ENCODE data around the gene RNU1-2.

RNU1-2 gene

DNA sequence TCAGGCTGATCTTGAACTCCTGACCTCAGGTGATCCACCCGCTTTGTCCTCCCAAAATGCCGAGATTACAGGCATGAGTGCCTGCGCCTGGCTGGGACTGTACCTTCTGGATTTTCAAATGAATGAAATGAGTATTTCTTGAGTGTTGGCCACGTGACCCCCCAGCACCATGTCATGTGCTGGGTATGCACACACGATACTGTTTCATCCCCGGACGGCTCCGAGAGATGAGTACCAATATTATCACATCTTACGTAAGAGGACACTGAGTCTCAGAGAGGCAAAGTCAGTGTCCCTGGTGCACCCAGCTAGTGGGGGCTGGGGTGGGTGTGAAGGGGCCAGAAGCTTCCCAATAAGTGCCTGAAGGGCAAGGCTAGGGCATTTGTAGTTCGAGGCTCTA is 25.2 kb downstream of the RNU1-2 start:
- H3K36me3 ChIP-seq: no peaks in the 10 kb centered on the region
- no peak for TF ChIP-seq CTCF (IDR thresholded peaks at IDR 0.05)

GRCh38 chr1:16921391-16922185 is 25.8 kb downstream of the RNU1-2 start, which contains the start of gene CROCC:
CROCC (plus strand) TSS chr1:16921931; CDS start chr1:16922019, 88 bp downstream.
- no peaks in the 10 kb centered on the region for H3K36me3 ChIP-seq
- H3K4me3 ChIP-seq (ENCODE audit: low read depth in 1 of 2, low read length in 1 of 2): no peak within 1 kb of the TSS
- H3K4me1 ChIP-seq (ENCODE audit: control insufficient read depth in 1 of 2, insufficient read depth in 1 of 2, low read depth in 1 of 2, low read length in 1 of 2): peaks cover 0 to 8% of the 10 kb centered on the region in 2 experiments
- peaks cover 27% of the 10 kb centered on the region for H3K27me3 ChIP-seq
- H3K9me3 ChIP-seq: no peaks in the 10 kb centered on the region
- H3K27ac ChIP-seq: no peak within 1 kb of the TSS
- TF ChIP-seq CTCF (IDR thresholded peaks at IDR 0.05): no peak

More for the DNA sequence above, 25.2 kb downstream of the RNU1-2 start:
- no peak overlapping the region for H3K4me3 ChIP-seq (ENCODE audit: low read depth in 1 of 2, low read length in 1 of 2)
- peaks cover 0 to 8% of the 10 kb centered on the region in 2 experiments for H3K4me1 ChIP-seq (ENCODE audit: control insufficient read depth in 1 of 2, insufficient read depth in 1 of 2, low read depth in 1 of 2, low read length in 1 of 2)
- no peak overlapping the region for H3K27ac ChIP-seq
- H3K27me3 ChIP-seq: peaks cover 27% of the 10 kb centered on the region
- no peaks in the 10 kb centered on the region for H3K9me3 ChIP-seq

DNA sequence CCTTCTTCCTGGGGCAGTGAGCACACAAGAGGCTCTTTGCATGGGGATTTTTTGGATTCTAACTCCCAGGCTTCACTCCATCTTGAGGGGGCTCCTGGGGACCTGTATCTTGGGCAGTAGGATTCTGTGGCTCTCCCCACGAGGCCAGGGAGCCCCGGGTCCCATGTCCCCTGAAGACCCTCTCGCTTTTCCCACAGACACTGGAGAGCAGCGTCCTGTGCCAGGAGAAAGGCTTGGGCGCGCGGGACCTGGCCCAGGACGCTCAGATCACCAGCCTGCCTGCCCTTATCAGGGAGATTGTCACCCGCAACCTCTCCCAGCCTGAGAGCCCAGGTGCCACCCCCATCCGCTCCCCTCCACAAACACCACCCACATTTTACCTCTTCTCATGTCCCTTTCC is 26.7 kb downstream of the RNU1-2 start:
- Histone ChIP-seq H3K9me3 (no peaks in the 10 kb centered on the region), H3K27ac (no peak overlapping the region), H3K27me3 (peaks cover 27% of the 10 kb centered on the region), H3K4me3 (ENCODE audit: low read depth in 1 of 2, low read length in 1 of 2) (no peak overlapping the region), H3K36me3 (no peaks in the 10 kb centered on the region), H3K4me1 (ENCODE audit: control insufficient read depth in 1 of 2, insufficient read depth in 1 of 2, low read depth in 1 of 2, low read length in 1 of 2) (peaks cover 0 to 8% of the 10 kb centered on the region in 2 experiments)
- TF ChIP-seq CTCF (IDR thresholded peaks at IDR 0.05): no peak

GRCh38 chr1:16922885-16923431 is 27.2 kb downstream of the RNU1-2 start:
- Histone ChIP-seq H3K27ac (no peak overlapping the region), H3K36me3 (no peaks in the 10 kb centered on the region), H3K4me3 (ENCODE audit: low read depth in 1 of 2, low read length in 1 of 2) (no peak overlapping the region), H3K9me3 (no peaks in the 10 kb centered on the region), H3K27me3 (peaks cover 27% of the 10 kb centered on the region), H3K4me1 (ENCODE audit: control insufficient read depth in 1 of 2, insufficient read depth in 1 of 2, low read depth in 1 of 2, low read length in 1 of 2) (peaks cover 0 to 8% of the 10 kb centered on the region in 2 experiments)
- TF ChIP-seq CTCF (IDR thresholded peaks at IDR 0.05): no peak

DNA sequence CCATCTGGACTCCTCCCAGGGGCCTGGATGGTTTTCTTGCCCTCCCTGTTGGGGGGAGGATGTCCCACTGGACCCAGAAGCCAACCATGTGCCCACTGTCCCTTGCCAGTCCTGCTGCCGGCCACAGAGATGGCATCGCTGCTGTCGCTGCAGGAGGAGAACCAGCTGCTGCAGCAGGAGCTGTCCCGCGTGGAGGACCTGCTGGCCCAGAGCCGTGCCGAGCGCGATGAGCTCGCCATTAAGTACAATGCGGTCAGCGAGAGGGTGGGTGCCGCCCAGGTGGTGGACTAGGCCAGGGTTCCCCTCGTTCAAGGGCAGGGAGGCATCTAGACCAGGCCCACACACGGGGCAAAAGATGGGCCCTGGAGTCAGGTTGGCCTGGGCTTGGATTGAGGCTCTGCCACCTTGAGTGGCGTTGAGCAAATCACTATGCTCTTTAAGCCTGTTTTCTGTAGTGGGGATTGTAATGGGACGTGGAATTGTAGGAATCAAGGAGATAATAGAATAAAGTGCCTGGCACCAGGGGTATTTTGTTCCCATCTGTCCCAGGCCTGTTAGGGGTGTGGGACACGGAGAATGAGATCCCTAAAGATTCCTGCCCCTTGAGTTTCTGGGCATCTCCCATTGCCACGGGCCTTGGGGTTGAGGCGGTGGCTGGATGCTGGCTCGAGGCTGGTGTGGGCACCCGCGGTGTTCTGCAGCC is 28.6 kb downstream of the RNU1-2 start:
- peaks cover 27% of the 10 kb centered on the region for H3K27me3 ChIP-seq
- H3K36me3 ChIP-seq: no peaks in the 10 kb centered on the region
- H3K9me3 ChIP-seq: no peaks in the 10 kb centered on the region
- no peak for TF ChIP-seq CTCF (IDR thresholded peaks at IDR 0.05)
- no peak overlapping the region for H3K27ac ChIP-seq
- peaks cover 0 to 8% of the 10 kb centered on the region in 2 experiments for H3K4me1 ChIP-seq (ENCODE audit: control insufficient read depth in 1 of 2, insufficient read depth in 1 of 2, low read depth in 1 of 2, low read length in 1 of 2)
- no peak overlapping the region for H3K4me3 ChIP-seq (ENCODE audit: low read depth in 1 of 2, low read length in 1 of 2)

Data from neutrophil (primary cell).